Measurements from ENCODE around the gene LIMS3.
"Not testable (repeated sequence)": the region's sequence is repeated elsewhere in the genome, so short reads cannot be mapped to it uniquely, and the experiment has no call there.

LIMS3 gene

DNA sequence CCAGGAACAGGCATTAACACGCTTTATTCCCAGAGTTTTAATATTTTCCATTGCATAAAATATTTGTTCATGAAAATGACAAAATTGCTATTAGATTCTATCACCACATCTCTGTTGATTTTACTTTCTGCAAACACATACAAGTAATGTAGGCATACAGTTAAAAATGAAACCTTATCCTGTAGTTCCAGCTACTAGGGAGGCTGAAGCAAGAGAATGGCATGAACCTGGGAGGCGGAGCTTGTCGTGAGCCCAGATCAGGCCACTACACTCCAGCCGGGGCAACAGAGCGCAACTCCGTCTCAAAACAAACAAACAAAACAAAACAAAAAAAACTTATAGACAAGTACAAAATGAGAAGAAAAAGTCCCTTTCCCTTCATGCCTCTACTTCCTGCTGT is 38.0 kb downstream of the LIMS3 start:
- not testable (repeated sequence) for H3K9ac ChIP-seq (ENCODE audit: low read depth, low read length); H3K27me3 ChIP-seq (ENCODE audit: control insufficient read depth, insufficient read depth, low read length); H3K9me3 ChIP-seq (ENCODE audit: control insufficient read depth, insufficient read depth, low read length); H3K36me3 ChIP-seq (ENCODE audit: control insufficient read depth, insufficient read depth, low read length); H3K4me1 ChIP-seq (ENCODE audit: control insufficient read depth, insufficient read depth, low read length); H3K4me3 ChIP-seq (ENCODE audit: low read depth, low read length)

GRCh38 chr2:109945362-109945761 is 46.9 kb downstream of the LIMS3 start:
- not testable (repeated sequence) for H3K9ac ChIP-seq (ENCODE audit: low read depth, low read length); H3K9me3 ChIP-seq (ENCODE audit: control insufficient read depth, insufficient read depth, low read length); H3K4me1 ChIP-seq (ENCODE audit: control insufficient read depth, insufficient read depth, low read length); H3K4me3 ChIP-seq (ENCODE audit: low read depth, low read length); H3K27me3 ChIP-seq (ENCODE audit: control insufficient read depth, insufficient read depth, low read length); H3K36me3 ChIP-seq (ENCODE audit: control insufficient read depth, insufficient read depth, low read length)

DNA sequence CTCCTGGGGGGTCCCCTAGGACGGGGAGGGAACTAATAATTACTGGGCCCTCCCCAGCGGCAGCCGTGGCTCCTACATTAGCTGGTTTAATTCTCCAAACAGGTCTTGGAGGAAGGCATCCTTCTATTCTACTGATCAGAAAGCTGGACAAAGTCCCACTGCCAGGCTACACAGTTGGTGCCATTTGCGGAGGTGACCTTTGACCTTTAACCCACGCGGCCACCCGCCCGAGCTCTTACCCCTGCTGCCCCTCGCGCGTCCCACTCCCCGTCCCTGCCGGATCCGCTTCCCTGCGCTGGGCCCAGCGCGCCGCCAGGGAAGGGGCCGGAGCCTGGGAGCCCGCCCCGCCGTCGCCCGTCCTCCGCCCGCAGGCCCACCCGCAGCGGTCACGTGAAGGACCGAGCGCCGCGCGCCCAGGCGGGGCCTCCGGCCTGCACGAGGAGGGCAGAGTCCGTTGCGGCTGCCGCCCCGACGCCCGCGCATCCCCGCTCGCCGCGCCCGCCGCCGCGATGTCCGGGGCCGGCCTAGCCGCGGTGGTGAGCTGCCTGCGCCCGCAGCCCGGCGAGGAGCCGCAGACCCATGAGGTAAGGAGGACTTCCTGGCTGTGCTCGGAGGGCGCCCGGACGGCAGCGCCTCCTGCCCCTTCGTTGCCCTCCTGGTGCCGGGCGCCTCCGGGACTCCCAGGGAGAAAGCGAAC is 48.9 kb downstream of the LIMS3 start:
- not testable (repeated sequence) for H3K36me3 ChIP-seq (ENCODE audit: control insufficient read depth, insufficient read depth, low read length); H3K4me3 ChIP-seq (ENCODE audit: low read depth, low read length); H3K9ac ChIP-seq (ENCODE audit: low read depth, low read length); H3K27me3 ChIP-seq (ENCODE audit: control insufficient read depth, insufficient read depth, low read length); H3K9me3 ChIP-seq (ENCODE audit: control insufficient read depth, insufficient read depth, low read length); H3K4me1 ChIP-seq (ENCODE audit: control insufficient read depth, insufficient read depth, low read length)

- H3K4me3 ChIP-seq (ENCODE audit: low read depth, low read length); H3K9me3 ChIP-seq (ENCODE audit: control insufficient read depth, insufficient read depth, low read length); H3K27me3 ChIP-seq (ENCODE audit: control insufficient read depth, insufficient read depth, low read length); H3K4me1 ChIP-seq (ENCODE audit: control insufficient read depth, insufficient read depth, low read length); H3K36me3 ChIP-seq (ENCODE audit: control insufficient read depth, insufficient read depth, low read length); H3K9ac ChIP-seq (ENCODE audit: low read depth, low read length): not testable (repeated sequence)
Measured at GRCh38 chr2:109947959-109948520, 49.6 kb downstream of the LIMS3 start.

- not testable (repeated sequence) for H3K9me3 ChIP-seq (ENCODE audit: control insufficient read depth, insufficient read depth, low read length); H3K36me3 ChIP-seq (ENCODE audit: control insufficient read depth, insufficient read depth, low read length); H3K9ac ChIP-seq (ENCODE audit: low read depth, low read length); H3K4me1 ChIP-seq (ENCODE audit: control insufficient read depth, insufficient read depth, low read length); H3K4me3 ChIP-seq (ENCODE audit: low read depth, low read length); H3K27me3 ChIP-seq (ENCODE audit: control insufficient read depth, insufficient read depth, low read length)
Measured at GRCh38 chr2:109950146-109950843, 51.8 kb downstream of the LIMS3 start.

DNA sequence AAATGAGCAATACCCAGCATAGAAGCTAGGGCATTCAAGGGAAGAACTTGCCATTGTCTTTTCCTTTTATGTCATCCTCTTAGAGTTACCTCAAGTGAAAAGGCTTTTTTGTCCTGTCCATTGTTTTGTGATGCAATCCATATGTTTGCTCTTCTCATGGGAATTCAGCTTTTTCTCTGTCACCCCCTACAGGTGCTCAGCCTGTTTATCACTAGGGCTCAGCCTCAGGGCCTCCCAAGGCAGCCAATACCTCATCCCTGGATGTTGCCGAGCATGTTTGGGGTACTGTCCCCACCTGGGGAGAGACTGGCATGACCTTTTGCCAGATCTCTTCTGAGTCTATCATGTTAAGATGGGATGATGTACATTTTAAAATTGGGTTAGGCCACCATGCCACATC is 65.5 kb downstream of the LIMS3 start:
- H3K27me3 ChIP-seq (ENCODE audit: control insufficient read depth, insufficient read depth, low read length); H3K9ac ChIP-seq (ENCODE audit: low read depth, low read length); H3K36me3 ChIP-seq (ENCODE audit: control insufficient read depth, insufficient read depth, low read length); H3K4me3 ChIP-seq (ENCODE audit: low read depth, low read length); H3K9me3 ChIP-seq (ENCODE audit: control insufficient read depth, insufficient read depth, low read length); H3K4me1 ChIP-seq (ENCODE audit: control insufficient read depth, insufficient read depth, low read length): not testable (repeated sequence)

- not testable (repeated sequence) for H3K4me1 ChIP-seq (ENCODE audit: control insufficient read depth, insufficient read depth, low read length); H3K36me3 ChIP-seq (ENCODE audit: control insufficient read depth, insufficient read depth, low read length); H3K9ac ChIP-seq (ENCODE audit: low read depth, low read length); H3K4me3 ChIP-seq (ENCODE audit: low read depth, low read length); H3K9me3 ChIP-seq (ENCODE audit: control insufficient read depth, insufficient read depth, low read length); H3K27me3 ChIP-seq (ENCODE audit: control insufficient read depth, insufficient read depth, low read length)
Measured at GRCh38 chr2:109965482-109965881, 67.0 kb downstream of the LIMS3 start.

GRCh38 chr2:109966107-109966736 is 67.7 kb downstream of the LIMS3 start:
- H3K27me3 ChIP-seq (ENCODE audit: control insufficient read depth, insufficient read depth, low read length); H3K4me1 ChIP-seq (ENCODE audit: control insufficient read depth, insufficient read depth, low read length); H3K9ac ChIP-seq (ENCODE audit: low read depth, low read length); H3K9me3 ChIP-seq (ENCODE audit: control insufficient read depth, insufficient read depth, low read length); H3K36me3 ChIP-seq (ENCODE audit: control insufficient read depth, insufficient read depth, low read length); H3K4me3 ChIP-seq (ENCODE audit: low read depth, low read length): not testable (repeated sequence)

GRCh38 chr2:109966858-109967257 is 68.4 kb downstream of the LIMS3 start:
- not testable (repeated sequence) for H3K9me3 ChIP-seq (ENCODE audit: control insufficient read depth, insufficient read depth, low read length); H3K4me1 ChIP-seq (ENCODE audit: control insufficient read depth, insufficient read depth, low read length); H3K9ac ChIP-seq (ENCODE audit: low read depth, low read length); H3K27me3 ChIP-seq (ENCODE audit: control insufficient read depth, insufficient read depth, low read length); H3K4me3 ChIP-seq (ENCODE audit: low read depth, low read length); H3K36me3 ChIP-seq (ENCODE audit: control insufficient read depth, insufficient read depth, low read length)

GRCh38 chr2:109969864-109970263 is 71.4 kb downstream of the LIMS3 start:
- H3K4me1 ChIP-seq (ENCODE audit: control insufficient read depth, insufficient read depth, low read length); H3K4me3 ChIP-seq (ENCODE audit: low read depth, low read length); H3K36me3 ChIP-seq (ENCODE audit: control insufficient read depth, insufficient read depth, low read length); H3K27me3 ChIP-seq (ENCODE audit: control insufficient read depth, insufficient read depth, low read length); H3K9ac ChIP-seq (ENCODE audit: low read depth, low read length); H3K9me3 ChIP-seq (ENCODE audit: control insufficient read depth, insufficient read depth, low read length): not testable (repeated sequence)

DNA sequence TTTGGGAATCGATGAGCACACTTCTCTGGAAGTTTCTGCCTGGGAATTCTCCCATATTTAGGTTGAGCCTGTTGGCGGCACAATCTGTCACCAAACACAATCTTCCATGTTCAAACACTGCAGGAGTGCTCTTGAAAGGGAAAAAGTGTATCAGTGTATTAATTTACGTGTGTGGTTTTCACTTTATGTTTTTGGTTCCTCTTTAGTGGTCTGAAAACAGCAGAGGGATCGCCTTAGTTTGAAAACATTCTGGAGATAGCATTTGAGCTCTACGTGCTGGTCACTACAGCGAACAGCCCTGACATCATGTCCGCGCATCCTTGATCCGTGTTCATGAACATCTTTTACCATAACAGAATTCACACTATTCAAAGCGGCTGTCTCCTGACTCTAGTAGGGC is 73.2 kb downstream of the LIMS3 start:
- not testable (repeated sequence) for H3K4me1 ChIP-seq (ENCODE audit: control insufficient read depth, insufficient read depth, low read length); H3K9ac ChIP-seq (ENCODE audit: low read depth, low read length); H3K36me3 ChIP-seq (ENCODE audit: control insufficient read depth, insufficient read depth, low read length); H3K4me3 ChIP-seq (ENCODE audit: low read depth, low read length); H3K27me3 ChIP-seq (ENCODE audit: control insufficient read depth, insufficient read depth, low read length); H3K9me3 ChIP-seq (ENCODE audit: control insufficient read depth, insufficient read depth, low read length)

Measured in iPS-15b (cell line).